Keratinocyte (primary cell): ENCODE data around the gene BCO1.

Source experiments
- EZH2 ChIP-seq: IDR thresholded peaks from one replicate; pipeline ENCODE4 v1.6.1; 2012; ENCODE audit warnings: inconsistent platforms, mild to moderate bottlenecking, low read length, moderate library complexity
- TF ChIP-seq, protein P1 (sequence below), 3 experiments: IDR thresholded peaks in 1 of 3; conservative IDR thresholded peaks in 1 of 3; optimal IDR thresholded peaks in 1 of 3; 2 replicates in 2 of 3; 3 replicates in 1 of 3; pipeline versions ENCODE3 to v1.5.1; 2011; ENCODE audit warnings: low read length in 3 of 3, mild to moderate bottlenecking in 3 of 3, moderate library complexity in 2 of 3, control low read depth in 1 of 3, inconsistent platforms in 1 of 3; ENCODE audit not compliant: insufficient read depth in 2 of 3; ENCODE audit errors: extremely low read depth in 1 of 3

DNA sequence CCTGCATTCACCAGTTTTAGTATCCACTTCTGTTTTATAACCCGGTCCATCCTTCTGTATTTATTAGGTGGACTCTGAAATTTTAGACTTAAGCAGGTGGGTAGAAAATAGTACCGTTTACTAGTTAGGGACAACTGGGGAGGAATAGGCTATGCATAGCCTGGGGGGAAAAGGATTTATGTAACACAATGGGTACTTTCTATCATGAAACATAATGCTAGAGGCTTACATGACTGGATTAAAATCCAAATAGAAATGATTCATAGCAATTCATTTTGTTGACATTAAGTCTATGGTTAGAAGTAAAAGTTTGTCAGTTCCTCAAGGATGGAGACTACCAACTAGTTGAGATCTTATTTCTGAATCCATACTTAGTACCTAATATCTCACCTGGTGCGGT is 94.9 kb downstream of the BCO1 start:
- TF ChIP-seq, protein P1, sequence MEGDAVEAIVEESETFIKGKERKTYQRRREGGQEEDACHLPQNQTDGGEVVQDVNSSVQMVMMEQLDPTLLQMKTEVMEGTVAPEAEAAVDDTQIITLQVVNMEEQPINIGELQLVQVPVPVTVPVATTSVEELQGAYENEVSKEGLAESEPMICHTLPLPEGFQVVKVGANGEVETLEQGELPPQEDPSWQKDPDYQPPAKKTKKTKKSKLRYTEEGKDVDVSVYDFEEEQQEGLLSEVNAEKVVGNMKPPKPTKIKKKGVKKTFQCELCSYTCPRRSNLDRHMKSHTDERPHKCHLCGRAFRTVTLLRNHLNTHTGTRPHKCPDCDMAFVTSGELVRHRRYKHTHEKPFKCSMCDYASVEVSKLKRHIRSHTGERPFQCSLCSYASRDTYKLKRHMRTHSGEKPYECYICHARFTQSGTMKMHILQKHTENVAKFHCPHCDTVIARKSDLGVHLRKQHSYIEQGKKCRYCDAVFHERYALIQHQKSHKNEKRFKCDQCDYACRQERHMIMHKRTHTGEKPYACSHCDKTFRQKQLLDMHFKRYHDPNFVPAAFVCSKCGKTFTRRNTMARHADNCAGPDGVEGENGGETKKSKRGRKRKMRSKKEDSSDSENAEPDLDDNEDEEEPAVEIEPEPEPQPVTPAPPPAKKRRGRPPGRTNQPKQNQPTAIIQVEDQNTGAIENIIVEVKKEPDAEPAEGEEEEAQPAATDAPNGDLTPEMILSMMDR (optimal IDR thresholded peaks at IDR 0.05 in 1 of 3, IDR thresholded peaks at IDR 0.05 in 1 of 3, conservative IDR thresholded peaks at IDR 0.05 in 1 of 3; ENCODE audit: extremely low read depth in 1 of 3, insufficient read depth in 2 of 3, low read length in 3 of 3): no peak
- TF ChIP-seq EZH2: no peak
